ENCODE measurements around the gene RPL38.

DNA sequence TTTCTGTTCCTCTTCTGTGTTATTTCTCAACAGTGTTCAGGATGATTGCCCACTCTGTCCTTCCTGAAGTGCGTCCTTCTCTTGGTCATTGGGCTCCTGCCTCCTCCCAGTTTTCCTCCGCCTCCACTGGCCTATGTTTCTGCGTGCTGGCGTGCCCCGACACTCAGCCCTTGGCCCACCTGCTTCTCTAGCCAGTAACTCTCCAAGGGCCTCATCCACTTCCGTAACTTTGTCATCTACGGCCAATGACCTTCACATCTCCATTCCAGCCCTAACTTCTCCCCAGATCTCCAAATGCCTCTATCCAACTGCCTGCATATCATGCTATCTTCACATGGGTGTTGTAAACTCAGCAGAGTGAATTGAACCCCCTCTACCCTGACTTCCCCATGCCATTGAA, 39.6 kb upstream of the RPL38 start:
- TF ChIP-seq, protein P1, sequence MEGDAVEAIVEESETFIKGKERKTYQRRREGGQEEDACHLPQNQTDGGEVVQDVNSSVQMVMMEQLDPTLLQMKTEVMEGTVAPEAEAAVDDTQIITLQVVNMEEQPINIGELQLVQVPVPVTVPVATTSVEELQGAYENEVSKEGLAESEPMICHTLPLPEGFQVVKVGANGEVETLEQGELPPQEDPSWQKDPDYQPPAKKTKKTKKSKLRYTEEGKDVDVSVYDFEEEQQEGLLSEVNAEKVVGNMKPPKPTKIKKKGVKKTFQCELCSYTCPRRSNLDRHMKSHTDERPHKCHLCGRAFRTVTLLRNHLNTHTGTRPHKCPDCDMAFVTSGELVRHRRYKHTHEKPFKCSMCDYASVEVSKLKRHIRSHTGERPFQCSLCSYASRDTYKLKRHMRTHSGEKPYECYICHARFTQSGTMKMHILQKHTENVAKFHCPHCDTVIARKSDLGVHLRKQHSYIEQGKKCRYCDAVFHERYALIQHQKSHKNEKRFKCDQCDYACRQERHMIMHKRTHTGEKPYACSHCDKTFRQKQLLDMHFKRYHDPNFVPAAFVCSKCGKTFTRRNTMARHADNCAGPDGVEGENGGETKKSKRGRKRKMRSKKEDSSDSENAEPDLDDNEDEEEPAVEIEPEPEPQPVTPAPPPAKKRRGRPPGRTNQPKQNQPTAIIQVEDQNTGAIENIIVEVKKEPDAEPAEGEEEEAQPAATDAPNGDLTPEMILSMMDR (IDR thresholded peaks at IDR 0.05; ENCODE audit: insufficient read depth, low read length, poor library complexity, severe bottlenecking), result no peak
- TF ChIP-seq EZH2phosphoT487 (conservative IDR thresholded peaks at IDR 0.05; ENCODE audit: low read length), result no peak

All from SU-DHL-6 (cell line).